Endothelial cell of umbilical vein (primary cell): ENCODE data around the gene TMEM184C. TPM values are rescaled to one million over a fixed set of nuclear protein-coding genes. Genes with fewer than 3 reads are reported as not detected.

ENCODE experiments used
- BruUV-seq: library from RNA; stranded (reverse); fragments of 400-500 nt; replicated peaks from 2 replicates; lab custom pipeline; 2021; lab: Mats Ljungman, UMichigan
- CTCF ChIA-PET: fragments of 300-600, 350-600 bp; sonication (Branson Sonifier 250); formaldehyde crosslinking; loops from one replicate; lab custom pipeline; 2021; ENCODE audit warnings: antibody characterized with exemption, inconsistent platforms; lab: Charles Lee
- POLR2A ChIA-PET: fragments of 300-600, 350-600 bp; sonication (Branson Sonifier 250); formaldehyde crosslinking; loops from one replicate; lab custom pipeline; 2021; ENCODE audit warnings: antibody characterized with exemption, inconsistent platforms; lab: Charles Lee
- DNase-seq: peaks from one replicate; pipeline ENCODE4 v3.0.0-alpha.2; 2011; ENCODE audit warnings: low read depth, low spot score
- FAIRE-seq: peaks from 2 replicates; lab custom pipeline; 2011; peaks lifted over from hg19 to GRCh38; lab: Jason Lieb, UNC
- H2AFZ ChIP-seq: 2 replicates; pipeline ENCODE4 v1.6.0; 2012; ENCODE audit warnings: low read depth, low read length, control low read depth, inconsistent platforms
- H3K27ac ChIP-seq: 2 replicates; pipeline ENCODE4 v1.5.1; 2011; ENCODE audit warnings: low read depth, mild to moderate bottlenecking, control low read depth, low read length, moderate library complexity; ENCODE audit not compliant: insufficient read depth
- H3K27me3 ChIP-seq, 2 experiments: 2 replicates each; pipeline versions ENCODE4 v1.6.0 to v1.6.1; 2011; ENCODE audit warnings: low read length in 2 of 2, mixed read lengths in 1 of 2; ENCODE audit not compliant: control insufficient read depth in 2 of 2, insufficient read depth in 2 of 2
- H3K36me3 ChIP-seq, 2 experiments: 2 replicates in 1 of 2; 3 replicates in 1 of 2; pipeline ENCODE4 v1.5.1; 2011; ENCODE audit warnings: low read length in 2 of 2, mild to moderate bottlenecking in 1 of 2, moderate library complexity in 1 of 2; ENCODE audit not compliant: control insufficient read depth in 2 of 2, insufficient read depth in 2 of 2; ENCODE audit errors: extremely low read depth in 1 of 2
- H3K4me1 ChIP-seq: 3 replicates; pipeline ENCODE4 v1.5.1; 2011; ENCODE audit warnings: mild to moderate bottlenecking, low read length; ENCODE audit not compliant: control insufficient read depth, insufficient read depth; ENCODE audit errors: extremely low read depth
- H3K4me2 ChIP-seq: 2 replicates; pipeline ENCODE4 v1.6.1; 2011; ENCODE audit warnings: low read length, control low read depth, mixed read lengths; ENCODE audit not compliant: insufficient read depth
- H3K4me3 ChIP-seq, 3 experiments: fragments of 200-600 bp in 1 of 3; sonication (generic), shearing (Covaris generic) in 1 of 3; replicated peaks in 1 of 3; 2 replicates each; pipeline ENCODE4 v1.5.1; 2011 to 2016; ENCODE audit warnings: control low read depth in 3 of 3, low read length in 3 of 3, mild to moderate bottlenecking in 2 of 3, inconsistent platforms in 1 of 3, low read depth in 1 of 3, moderate library complexity in 1 of 3; ENCODE audit not compliant: insufficient read depth in 1 of 3
- H3K79me2 ChIP-seq: 2 replicates; pipeline ENCODE4 v1.6.0; 2012; ENCODE audit warnings: low read length, inconsistent platforms; ENCODE audit not compliant: control insufficient read depth, insufficient read depth
- H3K9ac ChIP-seq: replicated peaks from 2 replicates; pipeline ENCODE3; 2011; ENCODE audit warnings: low read length, control low read depth; ENCODE audit not compliant: insufficient read depth; ENCODE audit errors: extremely low read depth
- H3K9me1 ChIP-seq: replicated peaks from 3 replicates; pipeline ENCODE4 v1.6.0; 2011; ENCODE audit warnings: mild to moderate bottlenecking, low read length; ENCODE audit not compliant: control insufficient read depth, insufficient read depth; ENCODE audit errors: extremely low read depth
- H3K9me3 ChIP-seq: replicated peaks from 2 replicates; pipeline ENCODE4 v1.5.1; 2012; ENCODE audit warnings: low read length, inconsistent platforms; ENCODE audit not compliant: control insufficient read depth, insufficient read depth
- H4K20me1 ChIP-seq: replicated peaks from 2 replicates; pipeline ENCODE3; 2011; ENCODE audit warnings: mild to moderate bottlenecking, low read length; ENCODE audit not compliant: control insufficient read depth, insufficient read depth; ENCODE audit errors: extremely low read depth
- EZH2 ChIP-seq: IDR thresholded peaks from 2 replicates; pipeline ENCODE4 v1.6.1; 2012; ENCODE audit warnings: borderline replicate concordance, low read depth, mild to moderate bottlenecking, moderate library complexity, low read length, inconsistent platforms; ENCODE audit not compliant: severe bottlenecking
- FOS ChIP-seq: IDR thresholded peaks from 2 replicates; pipeline ENCODE4 v1.6.1; 2011; ENCODE audit warnings: mild to moderate bottlenecking, low read length, moderate library complexity, borderline replicate concordance; ENCODE audit not compliant: insufficient read depth
- GATA2 ChIP-seq: IDR thresholded peaks from 2 replicates; pipeline ENCODE4 v1.7.0; 2011; ENCODE audit warnings: low read depth, mild to moderate bottlenecking, moderate library complexity, mixed read lengths, low read length; ENCODE audit not compliant: insufficient read length, insufficient read depth
- JUN ChIP-seq: IDR thresholded peaks from 2 replicates; pipeline ENCODE4 v1.6.1; 2011; ENCODE audit warnings: borderline replicate concordance, low read depth; ENCODE audit not compliant: insufficient read length, insufficient read depth
- MYC ChIP-seq: IDR thresholded peaks from one replicate; pipeline ENCODE4 v1.6.1; 2011; ENCODE audit warnings: mild to moderate bottlenecking, low read depth, low read length
- POLR2A ChIP-seq: IDR thresholded peaks from 2 replicates; pipeline ENCODE4 v1.6.1; 2012; ENCODE audit warnings: low read depth, mild to moderate bottlenecking, control low read depth, low read length
- POLR2AphosphoS5 ChIP-seq: IDR thresholded peaks from 2 replicates; pipeline ENCODE4 v1.6.1; 2012; ENCODE audit warnings: low read depth, mild to moderate bottlenecking, control low read depth, low read length, moderate library complexity; ENCODE audit not compliant: insufficient read depth
- dilution Hi-C: fragments of 300-500 bp; cut with MboI; formaldehyde crosslinking; loops from one replicate; pipeline ENCODE4 v1.15.0; 2019; ENCODE audit warnings: low sequenced_read_pairs; ENCODE audit not compliant: extremely low pct_ligation_motif_present
- intact Hi-C: fragments of 100-400 bp; cut with micrococcal nuclease; formaldehyde crosslinking; loops from one replicate; pipeline ENCODE4 v1.10.0; 2022
- polyA plus RNA-seq, 4 experiments: library from polyadenylated mRNA; depleted of rRNA in 3 of 4; stranded (reverse) in 3 of 4; unstranded in 1 of 4; fragments of >200 nt; gene quantifications; 2 replicates each; pipeline versions ENCODE4 v1.2.1 to v1.2.3, GENCODE V29; 2011 to 2012; ENCODE audit warnings: missing spikeins in 1 of 4
- total RNA-seq: library from RNA; stranded (reverse); gene quantifications from 2 replicates; pipeline ENCODE4 v1.2.3, GENCODE V29; 2021
- TF ChIP-seq, protein P1 (sequence below), 2 donors: IDR thresholded peaks; 1 replicate in 1 of 2; 2 replicates in 1 of 2; pipeline ENCODE4 v1.5.1; 2011; ENCODE audit warnings: low read length in 2 of 2, mild to moderate bottlenecking in 2 of 2, moderate library complexity in 2 of 2, control low read depth in 1 of 2, inconsistent platforms in 1 of 2, low read depth in 1 of 2; ENCODE audit not compliant: insufficient read depth in 1 of 2; ENCODE audit errors: extremely low read depth in 1 of 2
- TF ChIP-seq, protein P2 (sequence below): IDR thresholded peaks from 2 replicates; pipeline ENCODE4 v1.6.1; 2011; ENCODE audit not compliant: insufficient read depth, insufficient read length

Gene TMEM184C
- total and polyA plus RNA-seq, 2 donors (not counting 3 experiments of a cell fraction or from before 2014, with no cell fraction given): 10.3 to 29.2 TPM

- no peak for DNase-seq
- dilution Hi-C loops: no loop called here
- no peak overlapping the region for H3K27ac ChIP-seq
These were observed 21.7 kb downstream of the TMEM184C start for GRCh38 chr4:147638942-147639341.

DNA sequence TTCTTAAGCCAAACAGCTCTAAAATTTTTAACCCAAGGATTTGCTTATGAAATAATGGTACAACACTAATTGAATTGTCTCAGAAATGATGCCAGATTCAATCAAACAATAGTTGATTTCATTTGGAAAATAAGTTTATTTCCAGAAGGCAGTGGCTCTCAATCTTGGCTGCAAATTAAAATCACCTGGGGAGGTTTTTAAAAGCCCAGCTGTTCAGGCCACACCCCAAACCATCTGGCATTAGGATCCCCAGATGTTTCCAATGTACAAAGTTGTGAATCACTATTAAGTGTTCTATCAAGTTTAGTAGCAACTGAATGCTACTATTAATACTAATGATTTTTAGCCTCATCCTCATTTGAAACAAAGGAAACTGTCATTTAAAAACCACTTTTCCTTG, 22.2 kb downstream of the TMEM184C start:
- H3K4me2 ChIP-seq: no peak overlapping the region
- H3K79me2 ChIP-seq: no peaks in the 10 kb centered on the region
- no peak overlapping the region for H2AFZ ChIP-seq
- no peaks in the 10 kb centered on the region for H4K20me1 ChIP-seq
- no TSS peak for BruUV-seq
- no peaks in the 10 kb centered on the region for H3K9me3 ChIP-seq
- intact Hi-C loops: no loop called here
- TF ChIP-seq JUN (no peak), POLR2A (no peak), FOS (no peak), EZH2 (no peak), POLR2AphosphoS5 (no peak), MYC (no peak), GATA2 (no peak)
- TF ChIP-seq, protein P1, sequence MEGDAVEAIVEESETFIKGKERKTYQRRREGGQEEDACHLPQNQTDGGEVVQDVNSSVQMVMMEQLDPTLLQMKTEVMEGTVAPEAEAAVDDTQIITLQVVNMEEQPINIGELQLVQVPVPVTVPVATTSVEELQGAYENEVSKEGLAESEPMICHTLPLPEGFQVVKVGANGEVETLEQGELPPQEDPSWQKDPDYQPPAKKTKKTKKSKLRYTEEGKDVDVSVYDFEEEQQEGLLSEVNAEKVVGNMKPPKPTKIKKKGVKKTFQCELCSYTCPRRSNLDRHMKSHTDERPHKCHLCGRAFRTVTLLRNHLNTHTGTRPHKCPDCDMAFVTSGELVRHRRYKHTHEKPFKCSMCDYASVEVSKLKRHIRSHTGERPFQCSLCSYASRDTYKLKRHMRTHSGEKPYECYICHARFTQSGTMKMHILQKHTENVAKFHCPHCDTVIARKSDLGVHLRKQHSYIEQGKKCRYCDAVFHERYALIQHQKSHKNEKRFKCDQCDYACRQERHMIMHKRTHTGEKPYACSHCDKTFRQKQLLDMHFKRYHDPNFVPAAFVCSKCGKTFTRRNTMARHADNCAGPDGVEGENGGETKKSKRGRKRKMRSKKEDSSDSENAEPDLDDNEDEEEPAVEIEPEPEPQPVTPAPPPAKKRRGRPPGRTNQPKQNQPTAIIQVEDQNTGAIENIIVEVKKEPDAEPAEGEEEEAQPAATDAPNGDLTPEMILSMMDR (IDR thresholded peaks at IDR 0.05; ENCODE audit: extremely low read depth in 1 of 2, insufficient read depth in 1 of 2, low read depth in 1 of 2, low read length in 2 of 2): no peak
- TF ChIP-seq, protein P2, sequence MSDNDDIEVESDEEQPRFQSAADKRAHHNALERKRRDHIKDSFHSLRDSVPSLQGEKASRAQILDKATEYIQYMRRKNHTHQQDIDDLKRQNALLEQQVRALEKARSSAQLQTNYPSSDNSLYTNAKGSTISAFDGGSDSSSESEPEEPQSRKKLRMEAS: no peak
- H3K9ac ChIP-seq: no peak overlapping the region
- H3K36me3 ChIP-seq: peaks cover 0 to 2% of the 10 kb centered on the region in 2 experiments
- H3K9me1 ChIP-seq: no peaks in the 10 kb centered on the region
- ChIA-PET CTCF (interaction anchor here (5.3 kb wide), 1 partner anchor 227 kb away, joined by 48 read pairs; no protein-coding TSS in a partner anchor), POLR2A (no interaction called here)
- no peak for DNase-seq
- H3K27me3 ChIP-seq: no peaks in the 10 kb centered on the region
- no peak overlapping the region for H3K4me3 ChIP-seq
- dilution Hi-C loops: no loop called here
- FAIRE-seq: no peak
- no peaks in the 10 kb centered on the region for H3K4me1 ChIP-seq
- no peak overlapping the region for H3K27ac ChIP-seq

More at GRCh38 chr4:147638942-147639341, 21.7 kb downstream of the TMEM184C start:
- Histone ChIP-seq H3K27me3 (no peaks in the 10 kb centered on the region), H3K9me1 (no peaks in the 10 kb centered on the region), H2AFZ (no peak overlapping the region), H3K9me3 (no peaks in the 10 kb centered on the region), H3K4me2 (no peak overlapping the region), H3K79me2 (no peaks in the 10 kb centered on the region), H3K4me3 (no peak overlapping the region), H4K20me1 (no peaks in the 10 kb centered on the region), H3K9ac (no peak overlapping the region), H3K4me1 (no peaks in the 10 kb centered on the region), H3K36me3 (peaks cover 0 to 6% of the 10 kb centered on the region in 2 experiments)
- intact Hi-C loops: no loop called here
- TF ChIP-seq EZH2 (no peak), JUN (no peak), MYC (no peak)
- ChIA-PET CTCF (interaction anchor here (5.3 kb wide), 1 partner anchor 228 kb away, joined by 48 read pairs; no protein-coding TSS in a partner anchor), POLR2A (interaction anchor here (0.6 kb wide), 1 partner anchor 9 kb away, joined by 4 read pairs; no protein-coding TSS in a partner anchor)
- BruUV-seq: no TSS peak
- no peak for FAIRE-seq
